PC-9 (cell line): ENCODE measurements around the gene PTPN2. TPM values are rescaled to one million over a fixed set of nuclear protein-coding genes. Genes with fewer than 3 reads are reported as not detected.

Experiments used
- BruUV-seq: library from RNA; stranded (reverse); fragments of 400-500 nt; replicated peaks from 2 replicates; lab custom pipeline; 2021; lab: Mats Ljungman, UMichigan
- CTCF ChIA-PET: fragments of 300-600 bp; sonication (Branson Sonifier 250); formaldehyde crosslinking; loops from one replicate; lab custom pipeline; 2022; ENCODE audit warnings: antibody characterized with exemption; lab: Charles Lee
- POLR2A ChIA-PET: fragments of 300-600 bp; sonication (Branson Sonifier 250); formaldehyde crosslinking; loops from one replicate; lab custom pipeline; 2022; ENCODE audit warnings: antibody characterized with exemption; ENCODE audit not compliant: unreplicated experiment; lab: Charles Lee
- DNase-seq, 2 experiments: peaks; one replicate each; pipeline versions ENCODE4 v3.0.0 to v3.0.0-alpha.2; 2015 to 2022; ENCODE audit warnings: mixed read lengths in 1 of 2
- H2AFZ ChIP-seq: fragments of 200-600 bp; sonication (generic); 2 replicates; pipeline ENCODE4 v1.8.1; 2017; ENCODE audit warnings: antibody characterized with exemption
- H3F3A ChIP-seq: fragments of 200-600 bp; sonication (generic); 2 replicates; pipeline ENCODE4 v1.8.1; 2017; ENCODE audit warnings: antibody characterized with exemption, mild to moderate bottlenecking, low read depth; ENCODE audit not compliant: insufficient read depth
- H3K27ac ChIP-seq: fragments of 200-600 bp; sonication (generic); 2 replicates; pipeline ENCODE4 v1.6.1; 2016; ENCODE audit warnings: mixed run types
- H3K27me3 ChIP-seq: fragments of 200-600 bp; sonication (generic); 2 replicates; pipeline ENCODE4 v1.6.1; 2016; ENCODE audit warnings: low read depth, mixed run types; ENCODE audit not compliant: insufficient read depth
- H3K36me3 ChIP-seq: fragments of 200-600 bp; sonication (generic); 2 replicates; pipeline ENCODE4 v1.6.1; 2016; ENCODE audit warnings: low read depth, mixed run types
- H3K4me1 ChIP-seq: fragments of 200-600 bp; sonication (generic); replicated peaks from 2 replicates; pipeline ENCODE4 v1.6.1; 2016; ENCODE audit warnings: mixed run types; ENCODE audit not compliant: insufficient read depth
- H3K4me2 ChIP-seq: fragments of 200-600 bp; sonication (generic); 2 replicates; pipeline ENCODE4 v1.6.1; 2017; ENCODE audit warnings: mixed run types
- H3K4me3 ChIP-seq: fragments of 200-600 bp; sonication (generic); 2 replicates; pipeline ENCODE4 v1.6.1; 2016; ENCODE audit warnings: mixed run types
- H3K79me2 ChIP-seq: fragments of 200-600 bp; sonication (generic); 2 replicates; pipeline ENCODE4 v1.6.1; 2017; ENCODE audit warnings: low read depth, mixed run types
- H3K9me2 ChIP-seq: fragments of 200-600 bp; sonication (generic); 2 replicates; pipeline ENCODE4 v1.8.1; 2017; ENCODE audit warnings: mild to moderate bottlenecking; ENCODE audit not compliant: insufficient read depth
- H3K9me3 ChIP-seq: fragments of 200-600 bp; sonication (generic); 2 replicates; pipeline ENCODE4 v1.8.1; 2016; ENCODE audit warnings: low read depth; ENCODE audit not compliant: insufficient read depth
- H4K20me1 ChIP-seq: fragments of 200-600 bp; sonication (generic); 2 replicates; pipeline ENCODE4 v1.8.1; 2017; ENCODE audit not compliant: insufficient read depth
- CTCF ChIP-seq: fragments of 200-600 bp; sonication (generic); conservative IDR thresholded peaks from 2 replicates; pipeline ENCODE4 v1.6.1; 2017; ENCODE audit warnings: mixed run types, antibody characterized with exemption, mild to moderate bottlenecking, moderate library complexity
- EZH2 ChIP-seq: fragments of 200-600 bp; sonication (generic); IDR thresholded peaks from 2 replicates; pipeline ENCODE4 v1.8.0; 2017; ENCODE audit warnings: antibody characterized with exemption, low read depth
- intact Hi-C: fragments of 100-400 bp; cut with micrococcal nuclease; formaldehyde crosslinking; loops from one replicate; pipeline ENCODE4 v1.10.0; 2022; ENCODE audit not compliant: unreplicated experiment
- total RNA-seq: library from RNA; stranded (reverse); gene quantifications from 2 replicates; pipeline ENCODE4 v1.2.3, GENCODE V29; 2021

PTPN2 gene
- total RNA-seq, 1 experiment from 2014 or later: 78.1 TPM

GRCh38 chr18:12802538-12802937 lies 81.5 kb downstream of the PTPN2 start:
- intact Hi-C loops: no loop called here
- Histone ChIP-seq H3K27ac (no peak overlapping the region), H3F3A (peaks cover 8% of the 10 kb centered on the region; the same call in 1 of the 2 replicates), H3K4me2 (no peak overlapping the region), H3K9me3 (no peaks in the 10 kb centered on the region), H3K4me1 (no peaks in the 10 kb centered on the region), H3K36me3 (peaks cover 20% of the 10 kb centered on the region), H3K27me3 (no peaks in the 10 kb centered on the region), H3K9me2 (no peaks in the 10 kb centered on the region; the same call in 1 of the 2 replicates), H2AFZ (no peak overlapping the region), H3K79me2 (peaks cover 34% of the 10 kb centered on the region), H3K4me3 (no peak overlapping the region), H4K20me1 (no peaks in the 10 kb centered on the region; the same call in 1 of the 2 replicates)
- ChIA-PET POLR2A (no interaction called here), CTCF (interaction anchor here (0.6 kb wide), 1 partner anchor 49 kb away, joined by 3 read pairs; no protein-coding TSS in a partner anchor)
- no TSS peak for BruUV-seq
- DNase-seq: no peak
- TF ChIP-seq CTCF (no peak), EZH2 (no peak)

GRCh38 chr18:12796448-12796847 lies 87.6 kb downstream of the PTPN2 start:
- Histone ChIP-seq H3F3A (peaks cover 5% of the 10 kb centered on the region; the same call in 1 of the 2 replicates), H3K4me1 (no peaks in the 10 kb centered on the region), H2AFZ (no peak overlapping the region), H3K79me2 (0 out of 2 replicates have a peak, but pooled peaks cover 6% of the 10 kb centered on the region), H3K4me3 (no peak overlapping the region), H3K9me2 (no peaks in the 10 kb centered on the region), H3K27ac (no peak overlapping the region), H3K36me3 (peaks cover 27% of the 10 kb centered on the region), H3K27me3 (no peaks in the 10 kb centered on the region), H3K9me3 (no peaks in the 10 kb centered on the region), H3K4me2 (no peak overlapping the region), H4K20me1 (no peaks in the 10 kb centered on the region; the same call in 1 of the 2 replicates)
- DNase-seq: no peak
- no peak for TF ChIP-seq CTCF
- TF ChIP-seq EZH2: no peak
- intact Hi-C loops: no loop called here
- no TSS peak for BruUV-seq
- ChIA-PET CTCF (interaction anchor here (0.5 kb wide), 1 partner anchor 1004 kb away, joined by 3 read pairs; no protein-coding TSS in a partner anchor), POLR2A (no interaction called here)

GRCh38 chr18:12791610-12792009 lies 92.4 kb downstream of the PTPN2 start:
- no peaks in the 10 kb centered on the region for H3K9me2 ChIP-seq
- no peaks in the 10 kb centered on the region for H3K79me2 ChIP-seq
- H3K4me1 ChIP-seq: no peaks in the 10 kb centered on the region
- no peak overlapping the region for H3K4me3 ChIP-seq
- no peak for DNase-seq
- no peaks in the 10 kb centered on the region for H3K27me3 ChIP-seq
- CTCF ChIA-PET: no interaction called here
- POLR2A ChIA-PET: no interaction called here
- H3K27ac ChIP-seq: no peak overlapping the region
- no peaks in the 10 kb centered on the region for H3K9me3 ChIP-seq
- no peak overlapping the region for H3K4me2 ChIP-seq
- no TSS peak for BruUV-seq
- H3K36me3 ChIP-seq: peaks cover 15% of the 10 kb centered on the region; the same call in 1 of the 2 replicates
- peaks cover 12% of the 10 kb centered on the region; the same call in 1 of the 2 replicates for H3F3A ChIP-seq
- H2AFZ ChIP-seq: no peak overlapping the region
- TF ChIP-seq EZH2: no peak
- no peak for TF ChIP-seq CTCF
- no peaks in the 10 kb centered on the region; the same call in 1 of the 2 replicates for H4K20me1 ChIP-seq
- intact Hi-C loops: no loop called here
